ENCODE measurements around the gene EYA2. TPM values are rescaled to one million over a fixed set of nuclear protein-coding genes. Genes with fewer than 3 reads are reported as not detected.
A peak's percentile ranks its signal among the peaks of the same experiment; 100 is the strongest.

EYA2 gene
- total and polyA plus RNA-seq, 12 donors, result 0.26 to 1.9 (median 0.70) TPM

- intact Hi-C loops (cut with DNase I), result no loop called here
- Histone ChIP-seq H3K4me3 (no peak overlapping the region), H3K27me3 (no peaks in the 10 kb centered on the region), H3K9me3 (no peaks in the 10 kb centered on the region), H3K36me3 (peaks cover 0 to 100% (median 48%) of the 10 kb centered on the region in 9 donors), H3K4me1 (peaks cover 0 to 38% (median 9%) of the 10 kb centered on the region in 9 donors), H3K27ac (peak overlapping the region in 3 of 10 donors; percentile 24 to 34 (median 33))
- no peak for DNase-seq
- TF ChIP-seq CTCF (IDR thresholded peaks at IDR 0.05), result no peak
- peak in 4 of 8 donors; percentile 23 to 30 (median 26) for ATAC-seq
- WGBS, 2 donors, result 68 to 70% methylated on average over 12 of the region's 12 CpGs
These were observed 323.1 kb downstream of the EYA2 start for GRCh38 chr20:47217482-47218446.

DNA sequence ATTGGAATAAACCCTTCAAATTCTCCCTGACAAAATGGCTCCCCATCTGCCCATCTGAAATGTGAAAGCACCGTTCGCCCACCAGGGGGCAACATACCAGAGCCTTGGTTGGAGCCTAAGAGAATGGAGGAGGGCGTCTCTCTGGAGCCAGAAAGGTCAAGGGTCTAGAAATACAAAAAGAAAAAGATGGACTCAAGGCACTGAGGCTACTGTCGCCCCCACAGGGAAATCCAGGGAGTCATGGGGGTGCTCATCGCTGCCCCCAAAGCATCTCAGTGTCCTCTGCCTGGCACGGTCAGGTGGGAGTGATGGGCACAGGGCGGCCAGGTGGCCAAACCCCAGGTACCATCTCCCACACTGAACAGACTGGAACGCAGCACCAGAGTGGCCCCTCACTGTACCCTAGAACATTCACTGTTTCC is 325.5 kb downstream of the EYA2 start:
- ATAC-seq, result peak in 1 of 8 donors; percentile 46
- Histone ChIP-seq H3K4me3 (no peak overlapping the region), H3K36me3 (peaks cover 0 to 100% (median 56%) of the 10 kb centered on the region in 9 donors), H3K4me1 (peaks cover 0 to 18% (median 3%) of the 10 kb centered on the region in 9 donors), H3K27me3 (no peaks in the 10 kb centered on the region), H3K9me3 (no peaks in the 10 kb centered on the region), H3K27ac (no peak overlapping the region)
- 96 to 97% methylated on average over 8 of the region's 8 CpGs for WGBS, 2 donors
- peak; percentile 16 to 58 (median 44) for TF ChIP-seq CTCF (IDR thresholded peaks at IDR 0.05)
- intact Hi-C loops (cut with DNase I), result no loop called here
- DNase-seq, result peak in 1 of 2 donors; percentile 26

DNA sequence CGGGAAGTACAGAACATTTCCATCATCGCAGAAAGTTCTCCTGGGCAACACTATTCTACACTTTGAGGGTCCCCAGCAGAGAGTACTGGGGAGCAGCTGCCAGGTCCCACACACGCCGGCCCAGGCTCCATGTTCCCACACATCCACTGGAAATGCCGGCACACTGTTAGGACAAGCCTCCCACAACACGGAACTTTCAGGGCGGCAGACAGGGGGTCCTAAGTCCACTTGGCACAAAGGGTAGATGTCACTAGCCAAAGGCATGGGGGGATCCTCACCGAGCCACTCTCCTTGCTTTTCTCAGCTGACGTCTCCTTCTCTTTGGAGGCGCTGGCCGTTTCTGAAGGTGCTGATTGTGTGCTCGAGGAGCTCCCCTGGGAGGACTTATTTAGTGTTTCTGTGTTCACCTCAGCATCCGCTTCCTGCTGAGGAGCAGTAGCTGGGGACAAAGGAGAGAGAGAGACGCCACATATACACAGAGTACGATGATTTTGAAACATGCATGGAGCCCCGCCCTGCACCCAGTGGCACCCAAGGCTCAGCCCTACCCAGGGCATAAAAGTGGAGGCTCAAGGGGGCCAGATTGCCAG is 326.5 kb downstream of the EYA2 start:
- Histone ChIP-seq H3K4me1 (peaks cover 0 to 18% (median under 1%) of the 10 kb centered on the region in 9 donors), H3K4me3 (no peak overlapping the region), H3K36me3 (peaks cover 0 to 98% (median 50%) of the 10 kb centered on the region in 9 donors), H3K27ac (no peak overlapping the region), H3K9me3 (no peaks in the 10 kb centered on the region), H3K27me3 (no peaks in the 10 kb centered on the region)
- DNase-seq, result no peak
- ATAC-seq, result no peak
- WGBS, 2 donors, result 88 to 91% methylated on average over 16 of the region's 16 CpGs
- intact Hi-C loops (cut with DNase I), result no loop called here
- TF ChIP-seq CTCF (IDR thresholded peaks at IDR 0.05), result no peak

GRCh38 chr20:47222468-47223119 is 328.0 kb downstream of the EYA2 start:
- Histone ChIP-seq H3K27me3 (no peaks in the 10 kb centered on the region), H3K27ac (no peak overlapping the region), H3K4me3 (no peak overlapping the region), H3K36me3 (peaks cover 0 to 98% (median 56%) of the 10 kb centered on the region in 9 donors), H3K4me1 (peaks cover 0 to 9% (median 0%) of the 10 kb centered on the region in 9 donors), H3K9me3 (no peaks in the 10 kb centered on the region)
- TF ChIP-seq CTCF (IDR thresholded peaks at IDR 0.05), result no peak
- intact Hi-C loops (cut with DNase I), result no loop called here
- ATAC-seq, result no peak
- 88 to 94% methylated on average over 12 of the region's 12 CpGs for WGBS, 2 donors
- no peak for DNase-seq
